Mammary epithelial cell (primary cell): ENCODE measurements around the gene IGF2R.

Experiments
- EZH2 ChIP-seq: IDR thresholded peaks from 2 replicates; pipeline ENCODE4 v1.6.1; 2012; ENCODE audit warnings: low read length, inconsistent platforms, borderline replicate concordance
- TF ChIP-seq, protein P1 (sequence below), 2 donors: IDR thresholded peaks in 1 of 2; conservative IDR thresholded peaks in 1 of 2; 2 replicates each; pipeline ENCODE4 v1.5.1; 2011 to 2012; ENCODE audit warnings: inconsistent platforms in 2 of 2, low read length in 2 of 2, mild to moderate bottlenecking in 2 of 2, control low read depth in 1 of 2, low read depth in 1 of 2; ENCODE audit not compliant: insufficient read depth in 1 of 2; ENCODE audit errors: extremely low read depth in 1 of 2

DNA sequence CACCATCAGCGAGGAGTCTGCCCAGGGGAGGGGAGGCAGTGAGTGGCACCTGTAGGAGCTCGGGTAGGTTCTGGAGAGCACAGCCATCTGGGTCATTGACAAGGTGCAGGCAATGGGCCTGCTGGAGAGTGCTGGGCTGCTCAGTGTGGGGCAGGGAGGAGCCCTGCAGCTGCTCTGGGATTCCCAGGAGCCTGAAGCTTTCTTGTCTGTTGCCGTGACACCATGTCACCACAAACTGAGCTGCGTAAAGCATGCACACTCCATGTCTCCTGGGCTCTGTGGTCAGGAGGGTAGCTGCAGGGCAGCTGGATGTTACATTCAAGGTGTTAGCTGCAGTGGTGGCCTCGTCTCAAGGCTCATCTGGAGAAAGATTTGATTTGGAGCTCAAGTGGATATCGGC is 148.3 kb downstream of the IGF2R start:
- TF ChIP-seq, protein P1, sequence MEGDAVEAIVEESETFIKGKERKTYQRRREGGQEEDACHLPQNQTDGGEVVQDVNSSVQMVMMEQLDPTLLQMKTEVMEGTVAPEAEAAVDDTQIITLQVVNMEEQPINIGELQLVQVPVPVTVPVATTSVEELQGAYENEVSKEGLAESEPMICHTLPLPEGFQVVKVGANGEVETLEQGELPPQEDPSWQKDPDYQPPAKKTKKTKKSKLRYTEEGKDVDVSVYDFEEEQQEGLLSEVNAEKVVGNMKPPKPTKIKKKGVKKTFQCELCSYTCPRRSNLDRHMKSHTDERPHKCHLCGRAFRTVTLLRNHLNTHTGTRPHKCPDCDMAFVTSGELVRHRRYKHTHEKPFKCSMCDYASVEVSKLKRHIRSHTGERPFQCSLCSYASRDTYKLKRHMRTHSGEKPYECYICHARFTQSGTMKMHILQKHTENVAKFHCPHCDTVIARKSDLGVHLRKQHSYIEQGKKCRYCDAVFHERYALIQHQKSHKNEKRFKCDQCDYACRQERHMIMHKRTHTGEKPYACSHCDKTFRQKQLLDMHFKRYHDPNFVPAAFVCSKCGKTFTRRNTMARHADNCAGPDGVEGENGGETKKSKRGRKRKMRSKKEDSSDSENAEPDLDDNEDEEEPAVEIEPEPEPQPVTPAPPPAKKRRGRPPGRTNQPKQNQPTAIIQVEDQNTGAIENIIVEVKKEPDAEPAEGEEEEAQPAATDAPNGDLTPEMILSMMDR (conservative IDR thresholded peaks at IDR 0.05 in 1 of 2, IDR thresholded peaks at IDR 0.05 in 1 of 2; ENCODE audit: extremely low read depth in 1 of 2, insufficient read depth in 1 of 2, low read depth in 1 of 2, low read length in 2 of 2) = no peak
- TF ChIP-seq EZH2 = no peak
